Measurements from ENCODE around the gene GPANK1. TPM values are rescaled to one million over a fixed set of nuclear protein-coding genes. Genes with fewer than 3 reads are reported as not detected.
A peak's percentile ranks its signal among the peaks of the same experiment; 100 is the strongest.

GPANK1 gene
- total RNA-seq, 1 donor from 2014 or later, result 13.6 TPM

- intact Hi-C loops (cut with DNase I), result no loop called here
- DNase-seq (ENCODE audit: low spot score), result no peak
Observed at GRCh38 chr6:31666337-31666965, 1.7 kb upstream of the GPANK1 start.

- intact Hi-C loops (cut with DNase I), result loop anchor here (1.0 to 2.0 kb wide), 2 partner anchors 13 to 45 kb away; partner anchors contain the start of genes BAG6 and PRRC2A
- peak; percentile 100 for DNase-seq (ENCODE audit: low spot score)
Observed at GRCh38 chr6:31665501-31666336, 922 bp upstream of the GPANK1 start, which contains the start of gene CSNK2B. Gene CSNK2B, plus strand, starts transcription at chr6:31666080. Its CDS starts 752 bp downstream, at chr6:31666832.

- DNase-seq (ENCODE audit: low spot score), result no peak
- intact Hi-C loops (cut with DNase I), result loop anchor here (2.0 kb wide), 1 partner anchor 43 kb away; the partner anchor contains the start of gene PRRC2A
Observed at GRCh38 chr6:31663961-31664789, 622 bp downstream of the GPANK1 start.

GRCh38 chr6:31663126-31663960 lies 1.5 kb downstream of the GPANK1 start:
- intact Hi-C loops (cut with DNase I), result no loop called here
- no peak for DNase-seq (ENCODE audit: low spot score)

GRCh38 chr6:31662124-31662723 lies 2.6 kb downstream of the GPANK1 start:
- DNase-seq (ENCODE audit: low spot score), result no peak
- intact Hi-C loops (cut with DNase I), result no loop called here

GRCh38 chr6:31661262-31662123 lies 3.3 kb downstream of the GPANK1 start:
- intact Hi-C loops (cut with DNase I), result no loop called here
- DNase-seq (ENCODE audit: low spot score), result no peak

- DNase-seq (ENCODE audit: low spot score), result peak; percentile 94
- intact Hi-C loops (cut with DNase I), result no loop called here
Observed at GRCh38 chr6:31660381-31661261, 4.2 kb downstream of the GPANK1 start, which contains the start of gene C6orf47. Gene C6orf47, minus strand, starts transcription at chr6:31660778. Its CDS starts 831 bp downstream, at chr6:31659947.

GRCh38 chr6:31659649-31660380 lies 5.0 kb downstream of the GPANK1 start:
- no peak for DNase-seq (ENCODE audit: low spot score)
- intact Hi-C loops (cut with DNase I), result no loop called here

GRCh38 chr6:31658983-31659648 lies 5.7 kb downstream of the GPANK1 start:
- intact Hi-C loops (cut with DNase I), result no loop called here
- no peak for DNase-seq (ENCODE audit: low spot score)

GRCh38 chr6:31658158-31658688 lies 6.6 kb downstream of the GPANK1 start:
- intact Hi-C loops (cut with DNase I), result no loop called here
- no peak for DNase-seq (ENCODE audit: low spot score)

- DNase-seq (ENCODE audit: low spot score), result no peak
- intact Hi-C loops (cut with DNase I), result no loop called here
Observed at GRCh38 chr6:31657406-31658157, 7.2 kb downstream of the GPANK1 start.

- DNase-seq (ENCODE audit: low spot score), result no peak
- intact Hi-C loops (cut with DNase I), result no loop called here
Observed at GRCh38 chr6:31655349-31656237, 9.2 kb downstream of the GPANK1 start, which contains the start of gene APOM. Gene APOM, plus strand, starts transcription at chr6:31655894. Its CDS starts 73 bp downstream, at chr6:31655967.

- intact Hi-C loops (cut with DNase I), result no loop called here
- no peak for DNase-seq (ENCODE audit: low spot score)
Observed at GRCh38 chr6:31654574-31655348, 10.0 kb downstream of the GPANK1 start.
